SKM-1 treated with dmso at 0.1 percent for 144 hours (cell line): ENCODE results near the gene PMS1.
"Not testable (repeated sequence)": the region's sequence is repeated elsewhere in the genome, so short reads cannot be mapped to it uniquely, and the experiment has no call there.

ENCODE experiments used
- DNase-seq: peaks from one replicate; lab custom pipeline; 2025; ENCODE audit not compliant: unreplicated experiment; lab: John Stamatoyannopoulos, UW

PMS1 gene

DNA sequence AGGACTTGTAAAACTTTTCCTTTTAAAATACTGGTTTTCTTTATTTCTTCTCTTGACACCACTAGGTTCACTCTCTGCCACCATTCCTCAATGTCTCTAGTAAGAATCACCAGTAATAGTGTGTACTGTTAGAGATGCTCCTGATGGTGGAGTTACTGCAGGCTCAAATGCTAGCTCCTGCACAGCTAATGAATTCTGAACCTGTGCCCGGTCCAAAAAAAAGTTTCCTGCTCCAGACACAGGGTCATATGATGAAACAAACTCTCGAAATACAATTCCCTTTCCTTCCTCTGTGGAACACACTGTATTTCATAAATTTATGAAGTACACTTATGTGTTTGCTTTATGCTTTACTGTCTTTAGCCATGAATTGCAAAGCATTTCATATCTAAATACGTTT lies 19.2 kb downstream of the PMS1 start:
- DNase-seq, result no peak

GRCh38 chr2:189818249-189819038 lies 34.2 kb downstream of the PMS1 start:
- DNase-seq, result no peak

- DNase-seq, result no peak
These were observed 35.1 kb downstream of the PMS1 start for GRCh38 chr2:189819297-189819704.

GRCh38 chr2:189821953-189822748 lies 37.9 kb downstream of the PMS1 start:
- no peak for DNase-seq

GRCh38 chr2:189824694-189825396 lies 40.6 kb downstream of the PMS1 start:
- DNase-seq, result no peak

DNA sequence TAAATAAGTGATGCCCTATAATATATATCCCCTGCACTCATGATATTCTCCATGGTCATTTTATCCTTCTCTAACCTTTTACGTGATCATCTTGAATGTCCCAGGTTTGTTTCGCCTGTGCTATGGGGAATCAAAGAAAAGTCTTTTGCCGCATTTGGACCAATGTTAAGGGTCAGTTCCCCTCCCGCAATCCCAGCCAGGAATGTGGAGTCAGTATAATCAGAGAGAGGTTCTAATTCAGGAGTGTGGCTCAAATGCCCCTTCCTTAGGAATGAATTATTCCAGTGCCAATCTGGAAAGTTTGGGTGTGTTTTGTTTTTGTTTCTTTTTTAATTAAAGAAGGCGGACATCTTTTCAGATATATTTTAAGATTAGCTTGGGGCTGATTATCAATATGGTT lies 41.8 kb downstream of the PMS1 start:
- no peak for DNase-seq

DNA sequence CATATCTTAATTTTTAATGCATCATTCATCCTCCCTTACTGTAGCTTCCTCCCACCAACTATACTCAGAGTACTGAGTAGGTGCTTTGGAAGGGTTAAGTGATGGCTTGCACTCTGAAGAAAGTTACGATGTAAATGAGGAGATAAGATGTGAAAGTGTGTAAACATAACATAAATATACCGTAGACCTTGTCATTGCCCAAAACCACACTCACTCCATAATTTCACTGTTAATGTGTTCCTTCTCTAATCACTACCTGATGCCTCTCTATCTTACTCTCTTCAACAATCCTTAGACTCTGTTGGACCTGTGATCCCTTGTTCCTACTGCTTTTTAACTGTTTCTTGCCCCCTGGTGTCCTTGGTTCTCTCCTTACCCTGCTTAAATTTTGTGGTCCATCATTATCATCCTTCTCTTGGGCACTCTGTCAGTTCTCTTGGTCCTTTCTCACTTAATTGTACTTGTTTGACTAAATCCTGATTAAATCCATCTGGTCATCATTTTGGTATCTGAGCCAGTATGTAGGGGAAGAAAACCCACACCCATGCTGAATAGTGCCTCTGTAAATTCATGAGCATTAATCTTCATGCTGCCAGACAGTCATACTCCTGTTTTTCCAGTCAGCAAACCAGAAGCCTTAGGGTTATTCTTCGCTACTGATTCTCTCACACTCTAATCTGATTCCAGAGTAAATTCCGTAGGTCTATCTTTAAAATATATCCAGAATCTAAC lies 45.0 kb downstream of the PMS1 start:
- no peak for DNase-seq

DNA sequence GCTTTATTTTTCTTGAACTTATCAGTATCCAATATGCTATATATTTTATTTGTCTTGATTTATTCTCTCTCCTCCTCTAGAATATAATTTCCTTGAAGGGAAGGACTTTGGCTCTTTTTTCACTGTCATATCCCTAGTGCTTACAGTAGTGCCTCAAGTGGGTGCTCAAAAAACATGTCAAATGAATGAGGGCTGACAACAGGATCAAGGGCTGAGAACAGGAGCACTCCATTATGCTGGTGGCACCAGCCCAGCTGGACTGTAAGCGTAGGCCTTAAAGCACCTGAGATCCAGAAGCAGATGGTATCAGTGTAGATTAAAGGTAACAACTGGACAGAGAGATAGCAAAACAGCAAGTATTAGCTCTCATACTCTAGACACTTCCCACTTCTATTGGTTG lies 46.3 kb downstream of the PMS1 start:
- DNase-seq, result no peak

DNA sequence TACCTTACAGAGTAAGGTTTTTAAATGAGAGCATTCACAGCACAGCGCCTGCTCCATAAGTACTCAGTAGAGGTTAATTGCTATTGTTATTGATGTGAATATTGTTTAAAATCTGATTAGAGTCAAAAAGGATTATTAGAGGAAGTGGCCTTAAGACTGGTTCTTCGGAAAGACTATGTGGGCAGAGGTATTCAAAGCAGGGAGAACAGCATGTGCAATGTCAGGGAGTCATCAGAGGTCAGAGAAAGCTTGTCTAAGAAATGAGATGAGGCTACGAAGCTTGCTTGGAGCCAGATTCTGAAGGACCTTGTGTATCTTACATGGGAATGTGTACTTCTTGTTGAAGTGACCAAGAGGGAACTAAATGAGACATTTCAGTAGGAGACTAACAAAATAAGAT lies 49.8 kb downstream of the PMS1 start:
- no peak for DNase-seq

- DNase-seq, result not testable (repeated sequence)
These were observed 50.4 kb downstream of the PMS1 start for GRCh38 chr2:189834642-189835041.

GRCh38 chr2:189835855-189836558 lies 51.8 kb downstream of the PMS1 start:
- DNase-seq, result no peak

DNA sequence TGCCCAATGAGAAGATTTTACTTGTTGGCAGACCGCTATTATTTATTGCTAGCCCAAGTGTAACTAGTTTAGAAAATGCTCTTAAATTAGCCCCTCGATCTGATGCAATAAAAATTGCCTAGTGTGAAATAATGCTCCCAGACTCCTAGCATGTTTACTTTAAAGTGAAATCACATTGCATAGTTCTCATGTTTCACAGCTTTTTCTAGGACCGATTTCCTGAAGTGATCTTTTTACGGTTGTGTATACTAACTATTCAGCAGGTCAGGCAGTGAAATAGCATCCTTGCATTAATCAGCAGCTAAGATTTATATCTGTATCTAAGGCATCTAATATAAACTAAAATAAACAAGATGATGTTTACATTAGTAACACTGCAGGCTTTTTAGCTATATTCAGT lies 52.4 kb downstream of the PMS1 start:
- no peak for DNase-seq

GRCh38 chr2:189837326-189837725 lies 53.1 kb downstream of the PMS1 start:
- DNase-seq, result no peak

DNA sequence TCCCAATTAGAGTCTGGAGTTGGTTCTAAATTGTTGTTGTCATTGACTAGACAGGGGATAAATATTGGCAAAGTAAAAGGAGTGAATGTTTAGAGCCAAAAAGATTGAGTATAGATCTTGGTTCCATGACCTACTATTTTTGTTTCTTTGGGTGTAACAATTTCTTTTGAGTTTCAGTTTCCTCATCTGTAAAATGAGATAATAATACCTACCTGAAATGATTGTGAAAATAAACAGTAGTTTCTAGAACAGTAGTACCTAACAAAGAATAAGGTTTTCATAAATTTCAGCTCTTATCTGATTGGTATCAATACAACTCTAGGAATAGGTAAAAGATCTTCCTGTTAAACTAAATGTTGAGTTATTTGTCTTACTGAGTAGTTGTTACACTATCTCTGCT lies 56.8 kb downstream of the PMS1 start:
- no peak for DNase-seq

DNA sequence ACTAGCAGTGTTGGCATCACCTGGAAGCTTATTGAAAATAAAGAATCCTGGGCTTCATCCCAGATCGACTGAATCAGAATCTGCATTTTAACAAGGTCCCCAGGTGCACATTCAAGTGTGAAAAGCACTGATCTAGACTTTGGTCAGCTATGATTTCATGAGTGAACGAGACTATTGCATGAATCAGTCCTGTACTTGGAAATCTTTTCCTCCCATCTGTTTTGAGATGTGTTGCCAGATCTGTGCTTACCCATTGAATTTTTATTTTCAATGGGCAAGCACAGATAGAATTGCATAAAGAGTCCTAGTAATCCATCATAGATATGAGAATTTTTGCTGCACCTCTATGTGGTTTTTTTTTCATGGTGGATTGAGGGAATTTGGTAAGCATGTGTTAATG lies 64.0 kb downstream of the PMS1 start:
- DNase-seq, result no peak

DNA sequence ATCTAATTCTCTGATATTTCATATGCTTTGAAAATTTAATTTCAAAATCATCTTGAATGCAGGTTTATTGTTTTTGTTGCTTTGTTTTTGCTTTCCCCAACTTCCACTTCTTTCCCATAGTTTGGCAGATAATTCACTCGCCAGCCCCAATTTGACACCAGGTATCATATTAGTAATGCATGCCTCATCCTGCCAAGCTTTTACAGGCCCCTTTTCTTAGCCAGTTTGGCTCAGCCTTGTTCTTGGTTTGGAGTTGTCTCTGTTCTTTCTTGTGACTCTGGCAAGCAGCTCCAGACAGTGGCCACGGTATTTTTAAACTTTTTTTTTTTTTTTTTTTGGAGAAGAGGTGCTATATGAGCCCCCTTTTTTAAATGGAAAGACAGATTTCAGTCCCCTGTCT lies 65.3 kb downstream of the PMS1 start:
- DNase-seq, result no peak

DNA sequence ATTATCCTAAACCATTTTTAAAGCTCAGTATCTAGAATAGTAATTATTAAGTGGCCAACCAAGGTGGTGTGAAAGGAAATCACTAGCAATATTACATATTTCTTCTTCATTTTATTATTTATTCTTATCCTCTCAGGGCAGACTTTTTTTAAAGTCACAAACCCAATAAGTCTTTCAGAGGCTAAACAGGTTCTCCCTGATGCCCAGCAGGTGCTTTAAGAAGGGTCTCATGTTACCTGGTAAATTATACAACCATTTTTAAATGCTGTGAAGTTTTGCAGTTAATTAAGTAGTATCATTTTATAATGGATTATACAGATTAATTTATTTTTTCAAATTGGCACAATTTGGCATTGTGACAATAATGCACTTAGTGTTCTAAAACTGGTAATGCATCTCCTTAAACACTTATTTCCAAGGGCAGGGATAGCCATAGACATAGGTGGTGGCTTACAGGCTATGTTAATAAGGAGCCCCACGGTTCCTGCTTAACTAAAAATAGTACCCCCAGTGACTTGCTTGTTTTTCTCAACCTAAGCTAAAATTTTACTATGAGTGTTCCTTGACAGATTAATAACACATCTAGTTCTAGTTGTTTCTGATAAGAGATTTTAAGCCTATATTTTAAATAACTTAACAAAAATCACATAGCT lies 67.0 kb downstream of the PMS1 start:
- no peak for DNase-seq

DNA sequence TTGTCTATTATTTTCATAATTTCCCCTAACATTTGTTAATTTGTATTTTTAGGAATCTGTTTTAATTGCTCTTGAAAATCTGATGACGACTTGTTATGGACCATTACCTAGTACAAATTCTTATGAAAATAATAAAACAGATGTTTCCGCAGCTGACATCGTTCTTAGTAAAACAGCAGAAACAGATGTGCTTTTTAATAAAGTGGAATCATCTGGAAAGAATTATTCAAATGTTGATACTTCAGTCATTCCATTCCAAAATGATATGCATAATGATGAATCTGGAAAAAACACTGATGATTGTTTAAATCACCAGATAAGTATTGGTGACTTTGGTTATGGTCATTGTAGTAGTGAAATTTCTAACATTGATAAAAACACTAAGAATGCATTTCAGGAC lies 69.9 kb downstream of the PMS1 start:
- DNase-seq, result no peak

DNA sequence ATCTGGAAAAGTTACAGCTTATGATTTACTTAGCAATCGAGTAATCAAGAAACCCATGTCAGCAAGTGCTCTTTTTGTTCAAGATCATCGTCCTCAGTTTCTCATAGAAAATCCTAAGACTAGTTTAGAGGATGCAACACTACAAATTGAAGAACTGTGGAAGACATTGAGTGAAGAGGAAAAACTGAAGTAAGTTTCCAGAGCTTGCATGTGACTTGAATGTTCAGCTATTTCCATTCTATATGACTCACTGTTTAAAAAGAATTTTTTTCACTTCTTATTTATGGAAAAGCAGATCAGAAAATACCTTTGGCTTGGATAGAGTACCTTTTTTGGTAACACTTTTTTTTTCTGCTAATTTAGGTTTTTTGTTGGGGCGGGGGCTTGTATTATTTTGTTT lies 70.7 kb downstream of the PMS1 start:
- DNase-seq, result no peak

- DNase-seq, result no peak
These were observed 74.0 kb downstream of the PMS1 start for GRCh38 chr2:189858291-189858690.
